ENCODE measurements around the gene LRRD1. TPM values are rescaled to one million over a fixed set of nuclear protein-coding genes. Genes with fewer than 3 reads are reported as not detected.
"Not testable (repeated sequence)": the region's sequence is repeated elsewhere in the genome, so short reads cannot be mapped to it uniquely, and the experiment has no call there.

LRRD1 gene
- total RNA-seq, 1 donor from 2014 or later: not detected

DNA sequence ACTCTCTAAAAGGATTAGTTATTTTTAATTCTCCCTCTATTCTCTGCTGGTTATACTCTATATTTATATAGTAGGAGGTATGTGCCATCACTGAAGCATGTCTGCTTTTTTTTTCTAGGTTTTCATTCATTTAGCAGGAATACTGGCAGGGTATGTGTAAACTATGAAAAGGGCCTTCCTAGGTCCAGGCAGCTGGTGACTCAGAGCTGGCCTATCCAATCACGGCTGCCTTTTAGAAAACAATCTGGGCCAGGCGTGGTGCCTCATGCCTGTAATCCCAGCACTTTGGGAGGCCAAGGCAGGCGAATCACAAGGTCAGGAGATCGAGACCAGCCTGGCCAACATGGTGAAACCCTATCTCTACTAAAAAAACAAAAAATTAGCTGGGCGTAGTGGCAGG, 76.1 kb downstream of the LRRD1 start:
- intact Hi-C loops (cut with DNase I): loop anchor here (10.0 kb wide), 1 partner anchor 122 kb away; no protein-coding TSS in a partner anchor
- not testable (repeated sequence) for ATAC-seq; DNase-seq (ENCODE audit: missing footprints)

GRCh38 chr7:92100534-92100933, 78.4 kb downstream of the LRRD1 start:
- ATAC-seq (no peak), DNase-seq (ENCODE audit: missing footprints) (no peak)
- intact Hi-C loops (cut with DNase I): loop anchor here (10.0 kb wide), 1 partner anchor 124 kb away; no protein-coding TSS in a partner anchor

DNA sequence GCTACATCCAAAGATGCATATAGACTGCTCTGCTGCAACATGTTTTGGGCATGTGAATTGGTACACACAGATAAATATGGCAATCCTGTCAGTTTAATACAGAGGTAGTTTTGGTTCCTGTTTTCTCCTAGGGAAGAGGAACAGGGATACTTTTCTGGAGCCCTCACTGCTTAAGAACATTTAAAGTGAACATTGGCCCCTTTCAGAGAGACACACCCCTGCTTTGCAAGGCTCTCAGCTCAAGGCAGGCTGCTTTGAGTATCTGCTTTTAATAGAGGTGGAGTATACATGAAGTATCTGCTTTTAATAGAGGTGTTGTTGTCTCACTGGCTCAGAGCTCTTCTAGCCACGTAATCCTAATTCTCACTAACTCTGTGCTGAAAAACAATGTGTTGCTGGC, 83.6 kb downstream of the LRRD1 start:
- DNase-seq (ENCODE audit: missing footprints) (no peak), ATAC-seq (no peak)
- intact Hi-C loops (cut with DNase I): no loop called here

Small RNAs within 50 kb of the gene (microRNA-seq; reads per million reads assigned to microRNA genes)
- gene MIR1285-1: not detected

Other genes starting within 250 kb of the LRRD1 start
- gene AKAP9, start 238.3 kb downstream of the LRRD1 start, total RNA-seq: 44.1 TPM
- 19.3 TPM for gene CYP51A1, start 44.7 kb downstream of the LRRD1 start, total RNA-seq
- 22.7 TPM for gene KRIT1, start 66.8 kb upstream of the LRRD1 start, total RNA-seq
- gene ANKIB1, start 66.8 kb upstream of the LRRD1 start, total RNA-seq: 34.6 TPM